Activated effector memory CD4-positive, alpha-beta T cell treated with Interleukin-2 at 50 U/mL for 16 hours (primary cell): ENCODE data around the gene GALT.

Experiments
- DNase-seq: peaks from one replicate; pipeline ENCODE4 v3.0.0-alpha.2; 2020

The GALT gene

DNA sequence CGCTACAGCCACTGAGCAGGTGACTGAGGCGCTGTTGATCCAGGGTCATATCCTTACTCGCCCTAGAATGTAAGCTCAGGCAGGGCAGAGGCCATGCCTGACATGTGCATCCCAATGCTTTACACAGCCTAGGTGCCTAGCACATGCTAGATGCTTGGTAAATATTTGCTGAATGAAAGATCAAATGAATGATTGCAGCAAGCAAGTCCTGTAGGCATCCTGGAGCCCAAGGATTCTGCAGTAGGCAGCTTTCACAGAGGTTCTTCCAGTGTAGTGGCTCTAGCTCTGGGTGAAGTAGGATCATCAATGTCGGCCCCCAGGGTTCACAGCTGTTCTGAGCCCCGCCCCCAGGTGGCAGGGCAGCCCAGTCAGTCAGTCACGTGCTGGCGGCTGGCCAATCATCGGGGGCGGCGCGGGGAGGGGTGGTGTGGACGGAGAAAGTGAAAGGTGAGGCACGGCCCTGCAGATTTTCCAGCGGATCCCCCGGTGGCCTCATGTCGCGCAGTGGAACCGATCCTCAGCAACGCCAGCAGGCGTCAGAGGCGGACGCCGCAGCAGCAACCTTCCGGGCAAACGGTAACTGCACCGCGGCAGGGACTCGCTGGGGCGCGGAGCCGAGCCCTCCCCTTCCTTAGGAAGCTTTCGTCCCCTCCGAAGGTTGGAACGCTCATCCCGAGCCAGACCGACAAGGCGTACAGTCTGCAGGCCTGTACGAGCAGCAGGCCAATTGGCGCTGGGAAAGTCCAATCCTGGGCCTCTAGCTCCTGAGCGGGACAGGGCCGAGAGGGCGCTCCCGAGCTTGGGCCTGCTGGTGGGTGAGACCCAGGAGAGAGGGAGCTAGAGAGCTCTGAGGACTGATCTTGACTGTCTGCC is at the start of gene GALT:
TSS of gene GALT (plus strand) at position 465 of the 873 bp plus-strand sequence. CDS start at position 495, 30 bp downstream.
- peak; percentile 95 for DNase-seq

DNA sequence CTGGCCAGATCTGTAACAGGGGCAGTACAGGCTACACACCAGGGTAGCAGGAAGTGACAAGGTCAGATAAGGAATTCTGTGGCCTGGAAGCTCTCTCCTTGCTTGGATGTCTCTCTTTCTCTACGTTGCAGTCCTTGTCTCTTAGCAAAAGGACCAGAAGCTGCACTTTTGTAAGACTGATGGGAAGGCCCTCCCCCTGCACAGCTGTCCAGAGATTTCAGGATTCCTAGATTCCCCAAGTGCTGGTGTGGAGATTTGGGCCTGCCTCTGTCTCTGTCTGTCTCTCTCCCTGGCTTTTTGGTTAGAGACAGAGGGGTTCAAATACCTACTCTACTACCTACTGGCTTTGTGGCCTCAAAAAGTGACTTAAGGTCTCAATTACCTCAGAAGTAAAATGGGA is 46.9 kb upstream of the GALT start:
- no peak for DNase-seq

DNA sequence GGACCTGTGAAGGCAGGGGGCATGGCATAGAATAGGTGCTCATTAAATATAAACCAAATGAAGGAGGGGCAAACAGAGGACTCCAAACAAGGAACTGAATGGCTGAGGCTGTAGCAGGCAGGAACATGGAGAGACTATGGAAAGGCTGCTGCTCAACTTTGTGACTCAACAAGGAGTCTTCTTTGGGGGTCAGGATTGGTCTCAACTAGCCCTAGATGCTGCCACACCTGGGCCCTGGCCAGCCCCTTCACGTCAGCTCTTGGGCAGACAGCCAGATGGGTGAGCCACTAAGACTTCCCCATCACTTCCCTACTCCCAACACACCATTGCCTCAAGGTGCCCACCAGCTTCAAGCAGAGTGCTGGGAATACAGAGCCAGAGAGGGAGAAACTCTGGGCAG is 45.6 kb upstream of the GALT start:
- no peak for DNase-seq

DNA sequence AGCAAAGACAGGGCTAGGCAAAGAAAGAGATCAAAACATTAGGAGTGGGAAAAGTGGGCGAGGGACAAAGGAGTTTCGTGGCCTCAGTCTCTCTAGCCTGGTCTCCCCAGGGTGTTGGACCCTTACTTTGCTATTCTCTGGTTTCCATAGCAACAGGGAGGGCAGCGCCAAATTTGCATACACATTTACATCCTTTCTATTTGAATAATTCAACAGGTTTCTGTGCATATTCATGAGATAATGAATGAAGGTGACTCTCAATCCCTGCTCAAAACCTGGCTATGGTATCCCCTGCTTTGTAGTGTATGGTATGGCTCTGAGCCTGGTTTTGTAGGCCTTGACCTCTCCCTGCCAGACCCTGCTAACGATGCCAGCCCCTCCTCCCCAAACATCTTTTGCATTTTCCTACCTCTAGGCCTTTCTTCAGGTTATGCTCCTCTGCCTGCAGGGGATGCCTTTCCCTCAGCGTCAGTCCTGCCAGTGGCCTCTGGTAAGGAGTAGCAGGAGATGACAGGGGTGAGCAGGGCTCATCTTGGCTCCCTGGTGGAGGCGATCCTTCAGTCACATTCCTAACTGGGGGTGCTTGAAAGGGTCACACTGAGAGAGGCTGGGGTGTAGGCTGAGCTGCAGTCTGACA is 44.4 kb upstream of the GALT start:
- DNase-seq: no peak

DNA sequence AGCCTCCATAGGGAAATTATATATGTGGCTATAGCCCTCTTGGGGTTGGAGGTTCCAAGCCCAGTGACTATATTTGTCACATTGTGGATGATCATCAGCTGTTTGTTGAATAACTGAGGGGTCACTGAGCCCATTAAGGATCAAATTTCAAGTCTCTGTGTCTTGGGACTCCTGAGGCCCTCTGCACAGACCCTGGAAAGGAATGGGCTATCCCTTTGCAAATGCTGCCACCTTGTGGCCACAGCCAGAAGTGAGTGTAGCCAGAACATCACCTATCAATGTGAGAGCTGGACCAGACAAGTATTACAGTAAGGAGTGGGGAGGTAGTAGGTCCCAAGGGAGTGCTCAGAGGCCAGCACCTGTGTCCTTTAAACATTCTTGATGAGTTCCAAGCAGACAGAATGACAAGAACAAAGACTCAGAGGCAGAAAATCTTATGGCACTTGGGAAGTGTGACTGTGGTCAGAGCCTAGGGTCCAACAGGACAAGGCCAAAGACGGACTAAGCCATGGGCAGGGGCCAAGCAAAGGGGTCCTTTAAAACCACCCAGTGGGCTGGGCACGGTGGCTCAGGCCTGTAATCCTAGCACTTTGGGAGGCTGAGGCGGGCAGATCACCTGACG is 42.8 kb upstream of the GALT start:
- DNase-seq: peak; percentile 65

DNA sequence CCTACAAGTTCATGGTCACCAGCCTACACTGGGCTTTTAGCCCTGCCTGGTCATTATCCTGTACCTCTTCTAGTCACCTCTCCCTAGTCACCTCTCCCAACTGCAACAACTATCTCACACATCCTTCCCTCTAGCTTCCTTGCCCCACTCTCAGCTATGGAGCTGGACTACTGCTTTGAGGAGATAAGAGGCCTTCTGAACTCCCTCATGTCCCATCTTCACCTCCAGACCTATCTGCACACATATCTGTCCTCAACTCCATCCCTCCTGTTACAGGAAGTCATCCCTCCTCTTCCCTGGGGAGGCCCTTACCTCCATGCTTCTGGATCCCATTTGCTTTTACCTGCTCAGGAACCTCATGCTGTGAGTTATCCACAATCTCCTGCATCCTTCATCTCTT is 40.3 kb upstream of the GALT start:
- no peak for DNase-seq

DNA sequence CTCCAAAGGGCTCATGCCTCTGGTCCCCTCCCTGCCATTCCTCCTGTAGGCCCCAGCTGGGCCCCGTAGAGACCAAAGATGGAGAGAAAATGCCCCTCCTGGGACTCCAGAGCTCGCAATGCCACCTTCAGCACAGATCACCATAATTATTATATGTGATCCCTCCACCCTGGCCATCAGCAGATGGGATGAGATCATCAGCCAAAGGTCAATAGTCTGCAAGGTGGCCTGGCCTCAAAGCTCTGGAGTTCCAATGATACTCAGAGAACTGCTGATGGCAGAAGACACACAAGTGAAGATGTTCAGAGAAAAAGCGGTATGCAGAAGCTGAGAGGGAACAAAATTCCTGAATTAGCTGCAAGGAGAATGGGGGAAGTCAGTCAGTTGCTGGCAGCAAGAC is 39.6 kb upstream of the GALT start:
- DNase-seq: no peak

DNA sequence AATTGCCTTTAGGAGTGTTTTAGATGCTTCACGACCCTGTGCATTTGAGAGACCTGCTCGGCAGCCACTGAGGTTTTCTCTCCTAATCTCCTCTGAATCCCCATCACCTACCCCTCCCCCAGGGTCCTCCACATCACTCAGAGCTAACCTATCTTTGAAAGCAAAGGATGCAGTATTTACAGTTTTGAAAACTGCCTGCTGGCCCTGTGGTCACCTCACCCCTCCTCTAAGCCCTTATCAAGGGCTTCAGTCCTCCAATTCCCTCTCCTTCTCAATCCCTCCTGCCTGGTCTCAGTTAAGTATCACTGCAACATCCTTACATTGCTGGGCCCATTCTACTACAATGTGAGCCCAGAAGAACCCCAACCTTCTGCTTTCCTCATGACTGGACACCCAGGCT is 39.1 kb upstream of the GALT start:
- no peak for DNase-seq

DNA sequence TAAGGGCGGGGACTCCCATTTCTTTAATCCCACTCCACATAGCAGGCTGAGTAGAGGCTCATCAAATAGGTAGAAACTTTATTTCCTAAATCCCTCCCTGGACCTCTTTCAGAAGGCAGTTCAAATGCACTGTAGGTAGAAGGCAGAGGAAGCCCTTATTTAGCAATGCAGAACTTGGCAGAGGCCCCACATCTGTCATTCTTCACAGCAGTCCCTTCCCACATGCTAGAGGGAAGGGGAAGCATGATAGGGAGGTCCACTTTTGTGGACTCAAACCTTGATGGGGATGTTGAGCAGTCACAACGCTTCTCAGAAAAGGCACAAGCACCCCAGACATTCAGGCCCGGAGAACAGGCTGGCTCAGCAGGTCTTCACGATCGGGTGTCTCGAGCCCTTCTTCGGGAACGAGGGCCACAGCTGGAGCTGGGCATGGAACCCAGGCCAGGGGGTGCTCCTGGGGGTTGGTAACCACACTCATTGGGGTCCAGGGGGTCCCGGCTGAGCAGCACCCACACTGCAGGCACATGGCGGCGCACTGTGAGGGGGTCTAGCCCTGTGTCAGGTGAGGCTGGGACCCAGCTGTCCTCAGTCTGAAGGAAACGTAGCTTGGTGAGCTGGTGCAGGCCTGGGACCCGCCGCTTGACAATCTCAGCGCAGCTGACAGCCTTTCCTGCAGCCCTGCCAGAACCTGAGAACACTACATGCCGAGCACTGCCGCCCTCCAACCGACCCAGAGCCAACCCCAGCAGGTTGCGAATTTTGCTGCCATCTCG is 35.9 kb upstream of the GALT start:
- DNase-seq: no peak

DNA sequence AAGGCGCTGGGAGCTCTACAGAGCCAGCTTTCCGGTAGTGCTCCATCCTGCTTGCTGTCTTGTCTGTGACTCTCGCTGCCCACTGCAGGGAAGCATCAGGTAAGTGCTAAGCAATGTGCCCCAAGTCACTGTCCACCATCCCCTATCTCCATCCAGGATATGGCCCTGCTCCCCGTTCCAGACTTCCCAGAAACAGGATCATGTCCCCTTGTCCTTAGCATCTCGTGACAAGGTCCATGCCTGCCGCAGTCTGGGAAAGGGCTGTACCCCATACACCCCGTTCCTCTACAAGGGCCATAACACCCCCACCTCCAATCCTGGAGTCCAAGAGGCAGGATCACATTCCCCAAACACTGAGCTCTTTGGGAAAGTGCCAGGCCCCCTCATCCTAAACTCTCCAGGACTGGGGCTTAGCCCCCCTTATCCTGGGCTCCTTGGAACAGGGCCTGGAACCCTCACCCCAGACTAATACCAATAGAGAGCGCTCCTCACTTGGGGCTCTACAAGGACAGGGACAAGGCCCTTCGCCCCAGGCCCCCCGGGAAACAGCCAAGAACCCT is 35.1 kb upstream of the GALT start:
- DNase-seq: no peak

DNA sequence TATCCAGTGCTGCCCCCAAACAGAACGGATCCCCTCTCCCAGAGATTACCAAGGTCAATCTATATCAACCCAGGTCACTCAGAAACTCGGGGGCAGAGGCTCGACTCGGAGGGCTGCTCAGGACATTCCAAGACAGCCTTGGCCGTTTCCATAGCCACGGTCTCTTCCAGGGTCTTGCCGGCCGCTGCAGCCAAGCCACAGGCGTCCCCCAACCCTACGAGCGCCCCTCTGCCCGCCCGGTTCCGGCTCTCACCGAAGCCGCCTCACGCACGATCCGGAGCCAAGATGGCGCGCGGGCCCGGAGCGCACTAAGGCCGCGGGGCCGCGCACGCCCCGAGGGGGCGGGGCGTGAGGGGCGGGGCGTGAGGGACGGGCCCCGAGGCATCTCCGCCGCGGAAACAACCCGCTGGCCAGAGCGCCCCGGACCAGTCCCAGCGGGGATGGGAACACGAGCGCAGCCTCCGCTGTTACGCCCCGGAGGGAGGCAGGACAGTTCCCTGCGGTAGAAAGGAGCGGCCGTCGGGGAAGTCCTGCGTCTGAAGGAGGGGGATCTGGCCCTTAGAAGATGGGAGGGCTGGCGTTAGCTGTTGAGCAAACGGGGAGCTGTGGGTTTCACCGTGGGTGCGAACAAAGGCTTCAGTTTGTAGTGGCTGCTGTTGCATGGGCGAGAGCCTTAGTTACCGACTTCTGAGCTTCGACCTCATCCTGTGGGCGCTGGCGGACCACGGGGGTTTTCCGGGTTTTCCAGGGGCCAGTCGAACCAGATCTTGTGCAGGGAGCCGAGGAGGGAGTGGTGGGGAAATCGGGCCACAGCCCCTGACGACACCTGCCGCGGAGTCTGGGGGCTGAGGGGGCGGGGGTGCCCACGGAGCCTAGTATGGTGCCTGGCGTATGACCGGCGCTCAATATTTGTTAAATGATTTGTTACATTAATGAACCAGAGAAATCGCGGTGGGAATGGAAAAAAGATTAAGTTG is 34.4 kb upstream of the GALT start, which contains the start of gene RPP25L:
TSS of gene RPP25L (minus strand) at position 287 of the 977 bp plus-strand sequence. CDS start 801 bp downstream, outside the sequence.
- DNase-seq: peak; percentile 78

DNA sequence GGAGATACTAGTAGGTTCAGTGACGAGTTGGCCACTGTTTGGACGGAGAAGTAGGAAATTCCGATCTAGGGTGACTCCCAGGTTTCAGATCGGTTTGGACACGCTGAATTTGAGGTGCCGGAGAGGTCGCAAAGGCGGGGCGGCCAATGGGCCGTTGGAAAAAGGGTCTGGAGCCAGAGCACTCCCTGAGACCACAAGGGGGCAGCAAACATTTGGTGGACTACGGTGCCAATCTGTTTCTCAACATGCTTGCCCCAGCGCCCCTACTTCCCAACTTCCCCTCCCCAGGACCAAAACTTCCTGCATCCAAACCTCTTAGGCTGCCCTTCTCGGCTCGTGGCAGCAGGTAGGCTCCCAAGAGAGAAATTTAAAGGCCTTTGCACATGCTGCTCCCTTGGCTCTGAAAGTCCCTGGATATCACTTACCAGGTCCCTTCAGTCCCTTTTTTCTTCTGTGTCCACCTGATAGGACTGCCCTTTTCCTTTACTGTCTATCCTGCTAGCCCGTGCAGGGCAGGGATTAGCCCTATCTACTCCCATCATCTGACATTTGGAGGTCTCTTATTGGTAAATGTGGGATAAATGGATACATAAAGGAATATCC is 33.6 kb upstream of the GALT start:
- DNase-seq: peak; percentile 53

DNA sequence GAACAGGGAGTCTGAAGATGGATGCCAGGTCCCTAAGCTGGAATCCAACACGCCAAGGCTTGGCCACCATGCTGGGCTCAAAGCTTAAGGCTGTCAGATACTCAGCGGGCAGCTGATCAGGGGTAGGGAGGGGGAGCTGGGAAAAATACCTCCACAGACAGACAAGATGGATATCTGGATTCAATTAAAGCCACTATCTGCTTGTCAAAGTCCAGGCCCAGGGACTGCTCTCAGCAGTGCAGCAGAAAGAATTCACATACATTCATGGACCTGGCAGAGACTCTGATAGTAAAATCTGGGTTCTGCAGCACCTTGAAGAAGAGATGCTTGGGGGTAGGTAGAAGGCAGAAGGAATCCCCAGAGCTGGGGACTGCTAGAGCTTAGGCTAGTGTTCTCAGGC is 31.3 kb upstream of the GALT start:
- no peak for DNase-seq

DNA sequence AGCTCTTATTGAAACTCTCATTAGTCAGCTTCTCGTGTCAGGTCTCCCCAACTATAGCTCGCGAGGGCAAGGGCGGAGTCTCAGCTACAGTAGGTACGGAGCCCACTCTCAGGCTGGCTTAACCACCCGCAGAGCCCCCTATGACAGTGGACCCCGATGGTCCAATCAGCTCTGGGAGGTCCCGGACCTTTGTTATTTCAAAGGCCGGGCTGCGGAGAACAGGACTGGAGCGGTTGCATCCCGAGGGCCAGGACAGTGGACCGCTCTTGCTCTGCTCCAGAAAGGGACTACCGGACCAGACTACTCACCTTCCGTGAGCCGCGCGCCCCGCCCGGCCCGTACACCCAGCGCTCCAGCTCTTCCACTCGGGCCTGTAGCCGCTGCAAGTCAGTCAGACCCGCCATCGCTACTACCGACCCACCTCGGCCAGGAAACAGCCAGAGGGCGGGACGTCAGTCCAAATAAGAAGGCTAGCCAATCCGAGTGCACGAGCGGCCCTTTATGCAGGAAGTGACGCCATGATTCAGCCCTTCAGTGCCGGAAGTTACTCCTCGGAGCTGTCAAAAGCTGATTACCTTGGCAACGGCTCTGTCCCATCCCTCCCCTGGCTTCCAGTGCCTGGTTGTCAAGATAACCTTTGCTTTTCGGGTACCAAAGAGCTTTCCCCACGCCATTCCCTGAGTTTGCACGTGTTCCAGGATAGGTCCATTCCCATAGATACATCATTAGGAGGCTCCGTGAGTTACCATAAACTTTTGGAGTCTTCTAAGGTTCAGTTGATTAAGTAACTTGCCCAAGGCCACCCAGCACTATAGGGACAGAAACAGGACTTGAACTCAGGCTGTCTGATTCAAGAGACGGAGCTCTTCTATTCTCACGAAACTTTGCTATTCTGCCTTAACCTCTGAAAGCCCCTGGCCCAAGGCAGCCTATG is 26.1 kb upstream of the GALT start, which contains the start of gene DCTN3:
TSS of gene DCTN3 (minus strand) at position 435 of the 934 bp plus-strand sequence. CDS start at position 404, 31 bp downstream.
- peak; percentile 87 for DNase-seq

DNA sequence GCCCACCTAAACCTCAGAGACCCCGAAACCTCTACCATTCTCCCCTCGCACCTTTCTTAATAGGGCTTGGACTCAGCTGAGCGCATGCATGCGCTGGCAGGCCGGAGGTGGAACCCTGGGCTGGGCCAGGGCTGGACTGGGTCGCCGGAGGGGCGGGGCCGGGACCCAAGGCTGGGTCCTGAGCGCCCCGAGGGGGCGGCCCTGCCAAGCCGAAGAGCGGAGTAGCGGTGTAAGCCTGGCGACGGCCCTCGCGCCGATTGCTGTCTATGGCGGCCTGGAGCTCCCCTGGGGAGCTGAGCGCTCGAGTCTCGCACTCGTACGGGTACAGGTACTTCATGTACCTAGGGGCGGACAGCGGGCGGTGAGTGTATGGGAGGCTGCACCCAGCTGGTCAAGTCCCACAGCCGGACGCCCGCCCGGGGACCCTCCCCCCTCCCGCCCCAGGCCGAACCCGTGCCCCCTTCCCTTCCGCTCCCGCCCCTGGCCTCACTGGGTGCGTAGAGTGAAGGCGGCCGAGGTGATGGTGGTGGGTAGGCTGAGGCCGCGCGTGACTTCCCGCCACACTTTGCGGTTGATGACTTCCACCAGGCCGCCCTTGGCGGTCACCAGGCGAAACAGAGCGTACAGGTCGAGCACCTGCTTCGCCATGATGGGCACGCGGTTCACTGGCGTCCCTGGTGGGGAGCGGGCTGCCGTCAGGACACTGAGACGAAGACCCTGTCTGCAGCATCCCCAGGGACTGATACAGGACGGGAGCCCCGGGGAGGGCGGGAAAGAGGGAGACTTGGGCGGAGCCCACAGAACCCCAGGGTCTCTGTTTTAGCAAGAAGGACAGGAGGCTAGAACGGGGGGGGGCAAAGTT is 22.9 kb upstream of the GALT start:
- no peak for DNase-seq

DNA sequence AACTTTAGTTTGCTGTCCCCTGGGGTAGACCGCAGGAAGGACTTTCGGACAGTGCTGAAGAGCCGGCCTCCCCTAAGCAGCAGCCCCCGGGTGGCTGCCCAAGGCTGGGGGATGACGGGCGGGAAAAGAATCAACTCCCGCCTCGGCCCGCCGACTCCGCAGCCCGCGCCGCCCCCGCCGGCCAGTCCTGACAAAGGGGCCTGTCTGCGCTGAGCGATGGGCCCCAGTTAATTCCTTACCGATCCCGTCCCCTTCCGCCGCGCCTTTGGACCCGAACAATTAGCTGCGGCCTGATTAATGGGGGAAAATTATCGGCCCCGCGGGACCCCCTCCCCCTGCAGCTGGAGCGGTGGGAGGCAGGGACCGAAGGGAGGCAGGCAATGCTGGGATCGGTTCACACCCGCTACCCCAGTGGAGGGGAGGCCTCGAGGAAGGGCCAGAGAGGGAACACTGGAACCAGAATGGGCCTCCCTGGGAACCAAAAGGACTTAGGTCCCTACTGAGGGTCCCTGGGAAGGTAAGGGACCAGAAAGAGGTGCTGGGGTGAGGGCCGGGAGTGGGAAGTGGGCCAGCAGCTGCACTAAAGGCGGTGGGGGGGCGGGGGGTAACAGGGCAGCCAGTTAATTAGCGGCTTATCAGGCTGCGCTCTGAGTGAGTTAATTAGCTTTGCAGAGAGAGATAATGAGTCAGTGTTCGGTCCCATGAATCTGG is 21.8 kb upstream of the GALT start:
- no peak for DNase-seq

DNA sequence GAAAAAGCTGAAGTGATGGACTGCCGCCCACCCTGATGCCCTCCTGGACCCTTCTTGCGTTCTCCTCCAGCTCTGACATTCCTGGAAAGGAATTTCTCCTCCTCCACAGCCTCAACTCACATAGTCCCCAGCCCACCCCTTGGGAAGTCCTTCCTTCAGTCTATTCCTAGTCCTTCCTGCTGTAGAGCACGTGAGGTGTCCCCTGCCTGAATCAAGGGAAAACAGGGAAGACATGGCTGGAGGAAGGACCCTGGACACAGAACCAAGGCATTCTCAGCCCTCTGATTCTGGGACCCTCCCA is 21.3 kb upstream of the GALT start:
- no peak for DNase-seq
